Measurements from ENCODE around the gene LCE3A. TPM values are rescaled to one million over a fixed set of nuclear protein-coding genes. Genes with fewer than 3 reads are reported as not detected.

The LCE3A gene
- polyA plus RNA-seq, 1 donor (not counting 4 experiments of a cell fraction or from before 2014, with no cell fraction given), result not detected

DNA sequence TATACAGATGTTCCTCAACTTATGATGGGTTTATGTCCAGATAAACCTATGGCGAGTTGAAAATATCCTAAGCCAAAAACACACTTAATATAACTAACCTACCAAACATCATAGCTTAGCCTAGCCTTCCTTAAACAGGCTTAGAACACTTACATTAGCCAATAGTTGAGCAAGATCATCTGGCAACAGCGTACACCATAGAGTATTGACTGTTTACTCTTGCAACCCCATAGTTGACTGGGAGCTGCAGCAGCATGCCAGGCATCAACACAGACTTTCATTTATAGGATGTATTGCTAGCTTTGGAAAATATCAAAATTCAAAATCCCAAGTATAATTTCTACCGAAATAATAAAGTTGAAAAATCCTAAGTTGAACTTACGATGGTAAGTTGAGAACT is 34.8 kb upstream of the LCE3A start:
- H3K27ac ChIP-seq (ENCODE audit: control insufficient read depth, insufficient read depth, low read length), result no peak overlapping the region
- H3K9me1 ChIP-seq (ENCODE audit: control insufficient read depth, extremely low read depth, insufficient read depth, low read length), result no peaks in the 10 kb centered on the region
- TF ChIP-seq, protein P1, sequence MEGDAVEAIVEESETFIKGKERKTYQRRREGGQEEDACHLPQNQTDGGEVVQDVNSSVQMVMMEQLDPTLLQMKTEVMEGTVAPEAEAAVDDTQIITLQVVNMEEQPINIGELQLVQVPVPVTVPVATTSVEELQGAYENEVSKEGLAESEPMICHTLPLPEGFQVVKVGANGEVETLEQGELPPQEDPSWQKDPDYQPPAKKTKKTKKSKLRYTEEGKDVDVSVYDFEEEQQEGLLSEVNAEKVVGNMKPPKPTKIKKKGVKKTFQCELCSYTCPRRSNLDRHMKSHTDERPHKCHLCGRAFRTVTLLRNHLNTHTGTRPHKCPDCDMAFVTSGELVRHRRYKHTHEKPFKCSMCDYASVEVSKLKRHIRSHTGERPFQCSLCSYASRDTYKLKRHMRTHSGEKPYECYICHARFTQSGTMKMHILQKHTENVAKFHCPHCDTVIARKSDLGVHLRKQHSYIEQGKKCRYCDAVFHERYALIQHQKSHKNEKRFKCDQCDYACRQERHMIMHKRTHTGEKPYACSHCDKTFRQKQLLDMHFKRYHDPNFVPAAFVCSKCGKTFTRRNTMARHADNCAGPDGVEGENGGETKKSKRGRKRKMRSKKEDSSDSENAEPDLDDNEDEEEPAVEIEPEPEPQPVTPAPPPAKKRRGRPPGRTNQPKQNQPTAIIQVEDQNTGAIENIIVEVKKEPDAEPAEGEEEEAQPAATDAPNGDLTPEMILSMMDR (optimal IDR thresholded peaks at IDR 0.05 in 1 of 3, IDR thresholded peaks at IDR 0.05 in 1 of 3, conservative IDR thresholded peaks at IDR 0.05 in 1 of 3; ENCODE audit: extremely low read depth in 1 of 3, insufficient read depth in 2 of 3, low read length in 3 of 3), result no peak
- TF ChIP-seq EZH2 (IDR thresholded peaks at IDR 0.05; ENCODE audit: low read length), result no peak
- H3K4me1 ChIP-seq (ENCODE audit: control insufficient read depth, extremely low read depth, insufficient read depth, low read length), result peaks cover 6% of the 10 kb centered on the region
- H3K27me3 ChIP-seq (ENCODE audit: control insufficient read depth, extremely low read depth, insufficient read depth, low read length), result no peaks in the 10 kb centered on the region
- H3K9me3 ChIP-seq (ENCODE audit: control insufficient read depth, low read depth, low read length), result no peaks in the 10 kb centered on the region
- no peaks in the 10 kb centered on the region for H4K20me1 ChIP-seq (ENCODE audit: control insufficient read depth, extremely low read depth, insufficient read depth, low read length)
- dilution Hi-C loops (cut with MboI; ENCODE audit: extremely low pct_ligation_motif_present, low sequenced_read_pairs), result no loop called here
- H3K9ac ChIP-seq (ENCODE audit: control insufficient read depth, extremely low read depth, insufficient read depth, low read length), result no peak overlapping the region
- DNase-seq (ENCODE audit: low read depth, low spot score) (no peak), FAIRE-seq (no peak)
- H3K79me2 ChIP-seq (ENCODE audit: control insufficient read depth, insufficient read depth, low read length), result no peaks in the 10 kb centered on the region
- H3K36me3 ChIP-seq (ENCODE audit: control insufficient read depth in 2 of 2, extremely low read depth in 1 of 2, insufficient read depth in 2 of 2, low read length in 2 of 2), result no peaks in the 10 kb centered on the region
- no peak overlapping the region for H3K4me3 ChIP-seq (ENCODE audit: control insufficient read depth in 2 of 3, extremely low read depth in 1 of 3, insufficient read depth in 2 of 3, low read depth in 1 of 3, low read length in 3 of 3)
- no peak overlapping the region for H2AFZ ChIP-seq (ENCODE audit: control insufficient read depth, low read length)
- no peak overlapping the region for H3K4me2 ChIP-seq (ENCODE audit: control insufficient read depth, extremely low read depth, insufficient read depth, low read depth, low read length)

DNA sequence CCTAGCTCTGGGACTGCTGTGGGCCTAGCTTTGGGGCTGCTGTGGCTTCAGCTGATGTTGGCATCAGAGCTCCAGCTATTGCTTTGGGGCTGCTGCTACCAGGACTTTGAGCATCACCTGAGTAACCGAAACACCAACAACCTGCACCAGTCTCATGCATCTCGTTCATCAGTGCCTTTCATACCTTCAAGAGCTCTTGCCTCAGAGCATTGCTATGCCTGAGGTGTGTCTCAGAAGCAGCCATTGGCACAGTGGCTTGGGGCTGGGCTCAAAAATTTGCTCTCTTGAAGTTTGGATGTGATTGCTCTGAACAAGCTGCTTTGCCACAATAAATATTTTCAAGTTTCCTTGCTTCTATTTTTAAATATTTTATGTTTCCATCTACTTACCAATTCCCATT is 33.6 kb upstream of the LCE3A start:
- Histone ChIP-seq H2AFZ (ENCODE audit: control insufficient read depth, low read length) (no peak overlapping the region), H3K27me3 (ENCODE audit: control insufficient read depth, extremely low read depth, insufficient read depth, low read length) (no peaks in the 10 kb centered on the region), H3K9me3 (ENCODE audit: control insufficient read depth, low read depth, low read length) (no peaks in the 10 kb centered on the region), H4K20me1 (ENCODE audit: control insufficient read depth, extremely low read depth, insufficient read depth, low read length) (no peaks in the 10 kb centered on the region), H3K4me2 (ENCODE audit: control insufficient read depth, extremely low read depth, insufficient read depth, low read depth, low read length) (no peak overlapping the region), H3K27ac (ENCODE audit: control insufficient read depth, insufficient read depth, low read length) (no peak overlapping the region), H3K4me1 (ENCODE audit: control insufficient read depth, extremely low read depth, insufficient read depth, low read length) (peaks cover 6% of the 10 kb centered on the region), H3K4me3 (ENCODE audit: control insufficient read depth in 2 of 3, extremely low read depth in 1 of 3, insufficient read depth in 2 of 3, low read depth in 1 of 3, low read length in 3 of 3) (no peak overlapping the region), H3K9ac (ENCODE audit: control insufficient read depth, extremely low read depth, insufficient read depth, low read length) (no peak overlapping the region), H3K9me1 (ENCODE audit: control insufficient read depth, extremely low read depth, insufficient read depth, low read length) (no peaks in the 10 kb centered on the region), H3K79me2 (ENCODE audit: control insufficient read depth, insufficient read depth, low read length) (no peaks in the 10 kb centered on the region), H3K36me3 (ENCODE audit: control insufficient read depth in 2 of 2, extremely low read depth in 1 of 2, insufficient read depth in 2 of 2, low read length in 2 of 2) (no peaks in the 10 kb centered on the region)
- TF ChIP-seq, protein P1 (optimal IDR thresholded peaks at IDR 0.05 in 1 of 3, IDR thresholded peaks at IDR 0.05 in 1 of 3, conservative IDR thresholded peaks at IDR 0.05 in 1 of 3; ENCODE audit: extremely low read depth in 1 of 3, insufficient read depth in 2 of 3, low read length in 3 of 3), result no peak
- TF ChIP-seq EZH2 (IDR thresholded peaks at IDR 0.05; ENCODE audit: low read length), result no peak
- FAIRE-seq, result no peak
- no peak for DNase-seq (ENCODE audit: low read depth, low spot score)
- dilution Hi-C loops (cut with MboI; ENCODE audit: extremely low pct_ligation_motif_present, low sequenced_read_pairs), result no loop called here

Measured in keratinocyte (primary cell).